Ovary (tissue), 9 donors: ENCODE results near the gene HYOU1. TPM values are rescaled to one million over a fixed set of nuclear protein-coding genes. Genes with fewer than 3 reads are reported as not detected.
"Not testable (repeated sequence)": the region's sequence is repeated elsewhere in the genome, so short reads cannot be mapped to it uniquely, and the experiment has no call there.

Experiments used
- DNase-seq, 5 donors: peaks; one replicate each; pipeline ENCODE4 v3.0.0-alpha.2; 2019 to 2020
- H3K27ac ChIP-seq, 2 donors: fragments of 200-600 bp; one replicate each; pipeline versions ENCODE4 v1.5.1 to v1.8.0; 2019 to 2022
- H3K27me3 ChIP-seq: fragments of 200-600 bp; one replicate; pipeline ENCODE4 v1.8.0; 2022
- H3K36me3 ChIP-seq: fragments of 200-600 bp; sonication (generic); one replicate; pipeline ENCODE4 v1.5.1; 2019
- H3K4me1 ChIP-seq: one replicate; pipeline ENCODE4 v1.8.1; 2013; ENCODE audit warnings: mild to moderate bottlenecking, moderate library complexity; ENCODE audit not compliant: insufficient read depth
- H3K4me3 ChIP-seq: fragments of 200-600 bp; sonication (generic); one replicate; pipeline ENCODE4 v1.5.1; 2017
- H3K9me3 ChIP-seq, 2 donors: fragments of 200-600 bp in 1 of 2; sonication (generic) in 1 of 2; one replicate each; pipeline versions ENCODE4 v1.5.1 to v1.8.1; 2013 to 2019; ENCODE audit warnings: mild to moderate bottlenecking in 1 of 2, moderate library complexity in 1 of 2
- EP300 ChIP-seq: sonication (generic); formaldehyde crosslinking; IDR thresholded peaks from one replicate; pipeline ENCODE4 v1.6.1; 2017; ENCODE audit warnings: antibody characterized with exemption
- POLR2A ChIP-seq: fragments of 450-650 bp; IDR thresholded peaks from one replicate; pipeline ENCODE4 v1.6.1; 2017; ENCODE audit warnings: antibody characterized with exemption, mild to moderate bottlenecking, moderate library complexity
- WGBS, 3 donors: extraction: QIAGEN DNeasy Blood & Tissue Kit in 1 of 3; methylation state at CpG; one replicate each; pipeline versions ENCODE4 v1.1.5 to v1.1.7; 2013 to 2017; 5-methylcytosine and 5-hydroxymethylcytosine counted together
- intact Hi-C, 4 donors: fragments of 100-400 bp; cut with DNase I; formaldehyde crosslinking; loops; one replicate each; pipeline versions ENCODE4 v1.11.0 to v1.15.1; 2022 to 2023
- polyA plus RNA-seq, 2 donors: library from polyadenylated mRNA; stranded (reverse); fragments of 200-250 nt in 1 of 2; fragments of 350-450 nt in 1 of 2; fragmentation: Illumina TruSeq in 1 of 2; extraction: RNeasy Lipid Tissue Mini Kit (QIAGEN cat#74804) in 1 of 2; gene quantifications; one replicate each; pipeline ENCODE4 v1.2.3, GENCODE V29; 2013 to 2014
- total RNA-seq, 7 donors: library from RNA; depleted of rRNA in 2 of 7; stranded (reverse); fragments of >200 nt in 2 of 7; fragmentation: NEBNext Ultra II Directional in 3 of 7; extraction: Animal tissue kit (Norgen Biotek cat#: 25700) in 3 of 7; gene quantifications; one replicate each; pipeline versions ENCODE4 v1.1.0 to v1.2.4, GENCODE V29; 2016 to 2023
- TF ChIP-seq, protein P1 (sequence below), 3 donors: fragments of 450-650 bp in 2 of 3; fragments of 200-600 bp in 1 of 3; IDR thresholded peaks; one replicate each; pipeline versions ENCODE4 v1.5.1 to v1.8.0; 2016 to 2022; ENCODE audit warnings: antibody characterized with exemption in 3 of 3, mild to moderate bottlenecking in 1 of 3
- donor health status: DM: no; HTN: no; CAD: no; lungs with moderate emphysema.
- donor health status: DM: no; HTN: no; CAD: no.
- donor health status: Bipolar disorder and iron deficiency.
- donor health status: DM: yes; HTN: yes; CAD: no.
- donor health status: DM: no; HTN: no; CAD: no.
- donor health status: DM: yes; HTN: yes; CAD: no.

The HYOU1 gene
- total and polyA plus RNA-seq, 9 donors: 26.5 to 156 (median 69.7) TPM

DNA sequence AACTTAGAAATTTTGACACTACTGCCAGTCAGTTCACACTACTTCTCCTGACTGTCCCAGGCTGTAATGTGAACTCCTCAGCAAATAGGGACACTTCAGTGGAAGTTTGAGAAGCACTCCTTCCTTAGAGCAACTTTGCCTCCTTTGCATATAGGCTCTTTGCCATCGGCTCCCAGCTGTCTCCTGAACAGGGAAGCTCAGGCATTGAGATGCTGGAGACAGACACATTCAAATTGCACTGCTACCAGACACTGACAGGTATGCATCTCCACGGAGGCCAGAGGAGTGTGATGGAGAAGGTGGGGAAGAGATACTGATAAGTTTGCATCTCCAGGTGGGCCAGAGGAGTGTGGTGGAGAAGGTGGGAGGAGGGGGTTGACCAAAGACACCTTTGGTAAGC, 37.0 kb downstream of the HYOU1 start:
- Histone ChIP-seq H3K4me1 (peaks cover 9% of the 10 kb centered on the region), H3K9me3 (no peaks in the 10 kb centered on the region), H3K4me3 (peak overlapping the region; percentile 71), H3K27me3 (no peaks in the 10 kb centered on the region), H3K36me3 (no peaks in the 10 kb centered on the region), H3K27ac (no peak overlapping the region)
- intact Hi-C loops: loop anchor here in 1 of 4 donors (2.0 kb wide), 1 partner anchor 21 kb away; the partner anchor contains the start of gene CENATAC
- TF ChIP-seq POLR2A: no peak
- TF ChIP-seq, protein P1, sequence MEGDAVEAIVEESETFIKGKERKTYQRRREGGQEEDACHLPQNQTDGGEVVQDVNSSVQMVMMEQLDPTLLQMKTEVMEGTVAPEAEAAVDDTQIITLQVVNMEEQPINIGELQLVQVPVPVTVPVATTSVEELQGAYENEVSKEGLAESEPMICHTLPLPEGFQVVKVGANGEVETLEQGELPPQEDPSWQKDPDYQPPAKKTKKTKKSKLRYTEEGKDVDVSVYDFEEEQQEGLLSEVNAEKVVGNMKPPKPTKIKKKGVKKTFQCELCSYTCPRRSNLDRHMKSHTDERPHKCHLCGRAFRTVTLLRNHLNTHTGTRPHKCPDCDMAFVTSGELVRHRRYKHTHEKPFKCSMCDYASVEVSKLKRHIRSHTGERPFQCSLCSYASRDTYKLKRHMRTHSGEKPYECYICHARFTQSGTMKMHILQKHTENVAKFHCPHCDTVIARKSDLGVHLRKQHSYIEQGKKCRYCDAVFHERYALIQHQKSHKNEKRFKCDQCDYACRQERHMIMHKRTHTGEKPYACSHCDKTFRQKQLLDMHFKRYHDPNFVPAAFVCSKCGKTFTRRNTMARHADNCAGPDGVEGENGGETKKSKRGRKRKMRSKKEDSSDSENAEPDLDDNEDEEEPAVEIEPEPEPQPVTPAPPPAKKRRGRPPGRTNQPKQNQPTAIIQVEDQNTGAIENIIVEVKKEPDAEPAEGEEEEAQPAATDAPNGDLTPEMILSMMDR (IDR thresholded peaks at IDR 0.05): no peak
- no peak for TF ChIP-seq EP300
- no peak for DNase-seq
- WGBS, 3 donors: 27 to 46% (median 34%) methylated on average over 2 of the region's 2 CpGs

DNA sequence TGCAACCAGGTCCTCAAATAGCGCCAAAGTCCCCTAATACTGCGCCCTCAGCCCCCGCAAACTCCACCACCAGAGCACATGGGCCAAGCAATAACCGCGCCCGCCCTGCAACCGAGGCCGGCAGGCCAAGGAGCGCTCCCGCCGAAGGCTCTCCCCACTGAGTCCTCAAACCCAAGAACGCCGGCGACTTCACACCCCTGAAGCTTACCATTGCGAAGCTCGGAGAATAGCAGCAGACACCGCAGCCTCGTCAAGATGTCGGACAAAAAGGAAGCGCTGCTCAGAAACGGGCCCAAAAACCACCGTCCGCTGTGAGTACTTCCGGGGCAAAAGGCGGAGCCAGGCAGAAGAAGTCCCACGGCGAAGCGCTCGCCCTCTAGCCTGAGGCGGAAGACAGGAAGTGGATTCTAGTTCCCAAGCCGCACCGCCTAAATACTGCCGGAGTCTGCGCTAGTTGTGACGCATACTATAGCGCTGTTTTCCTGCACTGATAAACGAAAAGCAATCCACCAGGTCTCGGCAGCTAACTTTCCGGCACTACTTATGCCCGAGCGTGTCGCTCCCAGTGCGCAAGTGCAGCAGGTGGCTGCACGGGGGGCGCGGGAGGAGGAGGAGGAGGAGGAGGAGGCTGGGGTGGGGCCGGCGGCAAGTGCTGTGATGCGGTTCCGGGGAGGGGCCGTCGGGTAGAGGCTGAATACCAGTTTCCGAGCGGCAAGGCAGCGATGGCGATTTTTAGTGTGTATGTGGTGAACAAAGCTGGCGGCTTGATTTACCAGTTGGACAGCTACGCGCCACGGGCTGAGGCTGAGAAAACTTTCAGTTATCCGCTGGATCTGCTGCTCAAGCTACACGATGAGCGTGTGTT, 38.7 kb downstream of the HYOU1 start, which contains the start of the genes RPS25 and TRAPPC4:
RPS25 (minus strand) TSS at position 270 of the 865 bp plus-strand sequence; CDS start at position 211, 59 bp downstream.
TRAPPC4 (plus strand) TSS at position 693 of the 865 bp plus-strand sequence; CDS start at position 723, 30 bp downstream.
- 0 to 1% (median 1%) methylated on average over 63 of the region's 63 CpGs for WGBS, 3 donors
- DNase-seq: peak; percentile 92 to 96 (median 95)
- H3K27ac ChIP-seq: peak within 1 kb of the TSS; percentile 71 to 85
- H3K36me3 ChIP-seq: no peaks in the 10 kb centered on the region
- peaks cover 9% of the 10 kb centered on the region for H3K4me1 ChIP-seq
- TF ChIP-seq, protein P1 (IDR thresholded peaks at IDR 0.05): no peak
- TF ChIP-seq POLR2A (peak; percentile 70), EP300 (no peak)
- H3K27me3 ChIP-seq: no peaks in the 10 kb centered on the region
- H3K4me3 ChIP-seq: peak within 1 kb of the TSS; percentile 71
- H3K9me3 ChIP-seq: no peaks in the 10 kb centered on the region
- intact Hi-C loops: loop anchor here in 1 of 4 donors (2.0 kb wide), 1 partner anchor 20 kb away; the partner anchor contains the start of gene CENATAC

DNA sequence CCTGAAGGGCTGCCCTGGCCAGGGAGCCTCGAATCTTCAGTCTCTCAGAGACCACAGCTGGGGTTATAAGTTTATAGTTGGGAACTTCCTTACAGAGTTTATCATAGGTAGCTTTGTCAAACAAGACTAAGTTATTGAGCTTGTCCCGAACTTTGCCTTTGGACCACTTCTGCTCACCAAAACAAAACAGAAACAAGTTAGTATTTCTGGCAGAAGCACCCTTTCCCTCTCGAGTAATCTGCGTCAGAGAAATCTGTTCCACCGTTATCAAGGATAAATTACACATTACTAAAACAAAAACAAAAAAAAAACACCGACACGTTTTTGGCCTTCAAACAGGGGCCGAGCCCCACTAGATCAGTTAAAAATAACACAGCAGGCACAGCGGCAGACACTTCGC, 39.6 kb downstream of the HYOU1 start:
- H3K36me3 ChIP-seq, intact Hi-C loops: not testable (repeated sequence)

DNA sequence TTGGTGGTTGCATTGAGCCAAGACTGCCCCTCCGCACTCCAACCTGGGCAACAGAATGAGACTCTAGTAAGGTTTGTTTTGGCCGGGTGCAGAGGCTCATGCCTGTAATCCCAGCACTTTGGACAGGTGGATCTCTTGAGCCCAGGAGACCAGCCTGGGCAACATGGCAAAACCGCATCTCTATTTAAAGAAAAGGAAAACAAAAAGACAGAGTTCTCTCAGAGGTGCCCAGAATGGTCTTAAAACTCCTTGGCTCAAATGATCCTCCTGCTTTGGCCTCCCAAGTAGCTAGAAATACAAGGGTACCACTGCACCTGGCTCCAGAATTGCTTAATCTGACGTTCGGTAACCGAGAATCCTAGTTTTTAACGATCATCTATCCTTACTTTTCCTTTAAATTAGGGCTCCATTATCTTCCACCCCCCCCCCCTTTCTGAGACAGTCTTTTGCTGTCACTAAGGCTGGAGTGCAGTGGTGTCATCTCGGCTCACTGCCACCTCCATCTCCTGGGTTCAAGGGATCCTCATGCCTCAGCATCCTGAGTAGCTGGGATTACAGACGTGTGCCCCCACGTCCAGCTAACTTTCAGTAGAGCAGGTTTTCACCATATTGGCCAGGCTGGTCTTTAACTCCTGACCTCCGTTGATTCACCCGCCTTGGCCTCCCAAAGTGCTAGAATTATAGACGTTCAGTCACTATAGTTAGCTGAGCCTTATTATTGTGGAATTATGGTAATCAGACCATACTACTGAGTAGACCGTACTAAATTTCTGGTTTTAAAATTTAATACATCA, 40.6 kb downstream of the HYOU1 start:
- DNase-seq: no peak
- Histone ChIP-seq H3K27ac (no peak overlapping the region), H3K9me3 (no peaks in the 10 kb centered on the region), H3K36me3 (no peaks in the 10 kb centered on the region), H3K27me3 (no peaks in the 10 kb centered on the region), H3K4me1 (peaks cover 9% of the 10 kb centered on the region), H3K4me3 (no peak overlapping the region)
- intact Hi-C loops: no loop called here
- TF ChIP-seq, protein P1 (IDR thresholded peaks at IDR 0.05): no peak
- TF ChIP-seq EP300 (no peak), POLR2A (no peak)
- WGBS, 3 donors: 55 to 67% (median 63%) methylated on average over 14 of the region's 14 CpGs

More for the DNA sequence above, 39.6 kb downstream of the HYOU1 start:
- Histone ChIP-seq H3K4me3 (peak overlapping the region; percentile 71), H3K27ac (peak overlapping the region; percentile 35 to 85)
- 0 to 2% (median 0%) methylated on average over 10 of the region's 10 CpGs for WGBS, 3 donors
- not testable (repeated sequence) for H3K9me3 ChIP-seq, H3K4me1 ChIP-seq, H3K27me3 ChIP-seq, DNase-seq
